Stimulated activated CD4-positive, alpha-beta T cell treated with anti-CD3 and anti-CD28 coated beads, Interleukin-4, amount 100 ng/mL, for 1 hour (primary cell): ENCODE data around the gene SMPD3.
A peak's percentile ranks its signal among the peaks of the same experiment; 100 is the strongest.

Experiments
- DNase-seq: peaks from one replicate; pipeline ENCODE4 v3.0.0-alpha.2; 2020

Gene SMPD3

DNA sequence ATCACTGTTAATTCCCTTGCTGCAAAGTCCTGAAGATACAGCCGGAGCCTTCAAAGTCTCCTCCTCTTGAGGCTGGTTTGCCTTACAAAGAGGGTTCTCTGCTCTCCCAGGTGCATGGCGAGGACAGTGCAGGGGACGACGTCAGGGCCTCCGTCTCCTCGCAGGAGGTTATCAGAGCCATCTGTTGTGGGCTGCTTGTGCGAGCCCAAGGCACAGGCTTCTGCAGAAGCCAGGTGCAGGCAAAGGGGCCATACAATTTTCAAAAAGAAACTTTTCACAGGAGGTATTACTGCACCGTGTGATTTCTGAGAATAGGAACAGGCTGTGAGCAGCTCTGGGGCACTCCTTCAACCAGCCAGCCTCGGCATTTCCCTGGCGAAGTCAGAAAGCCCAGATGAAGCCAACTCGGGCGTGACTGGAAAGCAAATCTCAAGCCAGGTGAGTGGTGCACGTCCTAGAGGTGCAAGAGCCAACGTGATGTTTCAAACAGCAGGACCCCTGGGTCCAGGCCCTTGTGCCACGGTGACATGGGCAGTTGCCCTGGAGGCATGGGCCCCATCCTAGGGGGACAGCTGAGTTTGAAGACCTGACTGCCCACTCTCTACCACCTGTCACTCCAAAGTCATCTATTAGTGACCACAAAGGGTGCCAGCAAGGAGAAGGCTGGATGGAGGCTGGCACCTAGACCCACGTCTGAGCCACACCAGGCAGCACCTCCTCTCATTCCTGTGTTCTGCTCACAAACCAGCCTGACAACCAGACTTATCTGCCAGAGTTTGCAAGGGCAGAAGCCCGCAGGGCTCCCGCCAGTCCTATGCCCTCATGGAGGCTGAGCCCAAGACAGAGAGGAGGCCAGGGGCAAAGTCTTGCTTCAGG is 68.6 kb downstream of the SMPD3 start:
- DNase-seq, result no peak

DNA sequence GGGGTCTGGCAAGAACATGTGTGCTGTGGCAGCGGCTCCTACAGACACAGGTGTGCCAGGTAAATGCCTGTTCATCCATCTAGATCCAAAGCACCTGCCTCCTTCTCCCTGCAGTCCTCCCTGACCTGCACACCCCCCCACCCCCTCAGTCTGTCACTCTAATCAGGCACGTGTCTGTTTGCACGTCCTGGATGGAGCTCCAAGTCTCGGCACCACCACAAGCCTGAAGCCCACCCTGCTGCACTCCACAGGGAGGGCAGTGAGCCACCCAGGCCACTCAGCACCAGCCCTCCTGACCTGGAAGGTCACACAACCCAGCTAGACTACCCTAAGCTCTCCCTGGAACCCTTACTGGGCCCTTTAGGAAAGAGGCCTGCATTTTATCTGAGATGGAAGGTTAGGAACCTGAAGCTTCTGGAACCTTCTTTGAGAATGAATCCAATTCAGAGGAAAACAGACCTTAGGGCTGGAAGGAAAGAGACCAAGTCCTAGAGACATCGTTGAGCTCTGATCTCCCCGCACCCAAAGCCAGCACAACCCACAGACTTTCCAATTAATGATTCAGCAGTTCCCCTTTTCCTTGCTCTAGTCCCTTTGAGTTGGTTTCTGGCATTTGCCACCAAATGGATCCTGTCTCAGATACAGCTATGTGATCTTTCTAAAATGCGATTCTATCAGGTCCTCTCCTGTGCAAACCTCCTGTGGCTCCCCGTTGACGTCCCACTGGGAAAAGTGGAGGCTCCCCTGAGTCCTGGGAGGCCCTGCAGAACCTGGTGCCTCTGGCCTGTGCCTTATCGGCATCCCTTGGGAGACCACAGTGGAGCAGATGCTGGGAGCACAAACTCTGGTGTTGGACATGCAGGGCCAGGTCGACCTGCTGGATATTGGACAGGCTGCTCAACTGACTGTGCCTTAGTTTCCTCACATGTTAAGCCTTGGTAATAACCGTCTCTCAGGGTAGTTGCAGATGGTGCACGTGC is 69.6 kb downstream of the SMPD3 start:
- DNase-seq, result no peak

DNA sequence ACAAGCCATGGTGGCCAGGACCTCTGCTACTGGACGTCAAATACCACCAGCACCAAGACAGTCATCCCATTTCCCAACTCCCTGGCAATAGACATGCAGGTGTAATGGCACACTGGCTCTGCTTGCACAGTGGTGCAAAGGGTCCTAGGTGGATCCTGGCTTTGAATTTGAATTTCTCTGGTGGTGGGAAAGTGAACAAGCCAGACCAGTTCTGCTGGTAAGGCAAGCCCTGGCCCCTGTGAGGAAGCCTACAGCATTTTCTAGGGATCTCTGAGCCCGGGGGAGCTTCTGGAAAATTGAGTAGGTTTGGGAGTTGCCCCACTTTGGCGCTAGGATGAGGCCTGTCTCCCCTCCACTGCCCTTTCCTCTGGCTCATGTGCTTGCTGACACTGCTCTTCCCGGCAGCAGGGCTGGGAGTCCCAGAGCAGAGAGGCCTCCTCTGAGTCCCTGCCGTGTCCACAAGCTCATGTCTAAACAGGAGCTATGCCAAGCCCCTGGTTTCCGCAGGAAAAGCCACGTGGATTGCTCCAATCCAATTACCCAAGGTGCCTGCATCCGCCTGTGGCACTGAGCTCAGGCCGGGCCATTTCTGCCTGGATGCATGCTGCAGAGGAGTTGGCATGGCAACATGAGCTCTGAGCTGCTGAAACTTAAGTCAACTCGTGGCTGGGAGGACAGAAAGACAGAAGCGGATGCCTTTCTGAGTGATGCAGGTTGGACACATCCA is 70.5 kb downstream of the SMPD3 start:
- DNase-seq, result no peak

DNA sequence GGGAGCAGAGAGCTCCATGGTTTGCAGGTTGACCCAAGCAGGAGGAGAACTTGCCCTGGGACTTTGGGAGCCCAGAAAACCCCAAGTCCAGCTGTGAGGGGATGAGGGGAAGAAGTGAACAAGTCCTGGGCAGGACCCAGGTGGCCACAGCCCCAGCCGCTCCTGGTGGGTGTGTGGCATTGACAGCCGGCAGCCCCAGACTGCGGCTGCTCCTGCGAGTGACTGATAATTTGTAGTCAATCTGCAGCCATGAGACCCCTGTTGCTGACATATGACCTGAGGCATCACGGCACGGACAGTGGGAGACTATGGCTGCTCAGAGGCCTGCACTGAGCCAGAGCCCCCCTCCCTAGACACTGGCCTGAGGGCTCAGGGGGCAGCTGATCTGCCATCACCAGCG is 71.1 kb downstream of the SMPD3 start:
- DNase-seq, result no peak

DNA sequence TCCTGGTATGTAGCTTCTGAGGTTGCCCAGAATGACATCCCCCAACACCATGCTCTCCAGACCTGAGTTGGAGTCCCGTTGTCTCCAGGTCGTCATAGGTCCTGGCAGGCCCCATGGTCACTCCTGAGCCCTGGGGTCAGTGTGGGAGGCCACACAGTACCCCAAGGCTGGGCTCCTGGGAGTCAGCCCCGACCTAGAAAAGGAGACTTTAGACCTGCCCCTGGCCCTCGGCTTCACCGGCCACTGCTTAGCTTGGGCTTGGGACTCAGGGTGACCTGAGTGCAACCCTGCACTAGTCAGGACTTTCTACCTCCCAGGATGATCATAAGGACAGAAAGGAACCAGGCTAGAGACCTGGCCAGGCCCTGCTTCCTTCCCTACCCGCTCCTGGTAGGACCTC is 71.7 kb downstream of the SMPD3 start:
- DNase-seq, result no peak

DNA sequence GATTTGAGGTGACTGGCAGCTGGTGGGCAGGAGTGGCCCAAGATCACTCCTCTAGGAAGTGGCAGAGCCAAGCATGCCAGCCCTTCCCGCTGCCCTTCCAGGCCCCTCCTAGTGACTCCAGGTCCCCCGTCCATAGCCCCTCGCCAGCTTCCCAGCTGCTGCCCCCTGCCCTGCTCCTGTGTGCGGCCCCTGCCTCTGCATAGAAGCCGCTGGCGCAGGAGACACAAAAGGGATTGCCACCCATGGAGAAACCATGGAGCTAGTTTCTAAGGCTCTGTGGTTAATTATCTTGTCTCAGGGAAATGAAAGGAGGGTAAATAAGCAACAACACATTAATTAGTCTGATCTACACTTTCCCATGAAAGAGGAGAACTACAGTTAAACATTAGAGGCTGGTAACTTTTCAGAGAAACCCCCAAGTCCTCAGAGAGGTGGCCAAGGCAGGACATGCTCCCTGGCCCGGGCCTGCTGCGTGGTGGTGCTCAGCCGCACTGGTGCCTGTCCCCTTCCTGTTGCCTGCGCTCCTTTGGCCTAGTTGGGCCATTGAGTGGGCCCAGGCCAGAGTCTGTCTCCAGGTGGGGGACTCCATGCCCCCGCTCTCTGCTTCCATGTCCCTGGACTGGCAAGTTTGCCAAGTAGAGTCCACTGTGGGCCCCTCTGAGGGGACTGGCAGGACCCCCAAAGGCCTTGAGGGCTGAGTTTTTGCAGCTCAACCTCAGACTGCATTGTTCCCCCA is 72.3 kb downstream of the SMPD3 start:
- no peak for DNase-seq

DNA sequence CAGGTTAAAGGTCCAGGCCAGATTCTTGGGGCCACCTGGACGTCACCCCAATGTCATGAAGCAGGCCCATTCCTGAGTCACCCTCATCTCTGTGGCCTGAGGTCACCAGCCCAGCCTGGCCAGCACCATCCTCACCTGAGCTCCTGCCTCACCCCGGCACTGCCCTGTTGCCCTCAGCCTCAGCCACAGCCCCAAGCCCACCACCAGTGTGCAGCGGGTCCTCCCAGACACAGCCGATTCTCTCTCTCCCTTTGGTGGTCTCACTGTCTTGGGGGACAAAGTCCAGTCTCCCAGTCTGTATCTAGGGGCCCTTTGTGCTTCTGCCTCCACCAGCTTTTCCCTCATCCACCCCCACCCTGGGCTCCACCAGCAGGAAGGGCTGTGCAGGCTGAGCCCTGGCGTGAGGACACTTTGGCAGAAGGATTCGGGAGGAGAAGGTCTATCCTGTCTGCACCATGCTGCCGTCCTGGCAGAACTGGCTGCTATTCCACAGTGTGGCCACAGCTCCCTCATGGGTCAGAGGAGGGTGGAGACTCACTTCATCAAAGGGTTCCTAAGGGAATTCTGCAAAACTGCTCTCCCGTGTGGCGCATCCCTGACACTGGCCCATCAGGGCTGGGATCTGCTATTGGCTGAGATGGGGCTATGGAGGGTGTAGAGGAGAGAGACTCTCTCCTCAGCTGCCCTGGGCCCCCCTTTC is 73.2 kb downstream of the SMPD3 start:
- DNase-seq, result no peak

DNA sequence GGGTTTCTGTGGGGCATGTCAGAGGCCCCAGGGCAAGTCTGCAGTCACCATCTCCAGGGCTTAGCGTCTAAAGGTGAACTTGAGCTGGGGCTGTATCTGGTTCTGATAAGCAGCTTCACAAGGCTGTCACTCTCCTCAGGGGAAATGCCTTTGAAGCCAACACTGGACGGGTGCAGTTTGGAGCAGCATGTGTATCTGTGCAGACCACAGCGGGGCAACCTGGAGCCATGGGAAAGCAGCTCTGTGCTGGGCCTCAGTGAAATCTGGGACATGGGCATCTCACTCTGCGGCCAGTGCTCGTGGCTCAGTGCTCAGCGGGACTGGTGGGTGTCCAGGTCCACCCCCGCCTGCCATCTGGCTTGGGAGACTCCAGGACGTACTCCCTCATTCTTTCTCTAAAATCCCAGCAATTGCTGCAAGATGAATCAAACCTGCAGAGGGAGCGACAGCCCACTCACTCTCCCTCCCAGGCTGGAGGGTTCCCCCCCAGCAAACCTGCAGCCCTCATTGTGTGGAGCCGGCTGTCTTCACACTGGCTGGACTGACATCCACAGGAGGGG is 74.0 kb downstream of the SMPD3 start:
- no peak for DNase-seq

DNA sequence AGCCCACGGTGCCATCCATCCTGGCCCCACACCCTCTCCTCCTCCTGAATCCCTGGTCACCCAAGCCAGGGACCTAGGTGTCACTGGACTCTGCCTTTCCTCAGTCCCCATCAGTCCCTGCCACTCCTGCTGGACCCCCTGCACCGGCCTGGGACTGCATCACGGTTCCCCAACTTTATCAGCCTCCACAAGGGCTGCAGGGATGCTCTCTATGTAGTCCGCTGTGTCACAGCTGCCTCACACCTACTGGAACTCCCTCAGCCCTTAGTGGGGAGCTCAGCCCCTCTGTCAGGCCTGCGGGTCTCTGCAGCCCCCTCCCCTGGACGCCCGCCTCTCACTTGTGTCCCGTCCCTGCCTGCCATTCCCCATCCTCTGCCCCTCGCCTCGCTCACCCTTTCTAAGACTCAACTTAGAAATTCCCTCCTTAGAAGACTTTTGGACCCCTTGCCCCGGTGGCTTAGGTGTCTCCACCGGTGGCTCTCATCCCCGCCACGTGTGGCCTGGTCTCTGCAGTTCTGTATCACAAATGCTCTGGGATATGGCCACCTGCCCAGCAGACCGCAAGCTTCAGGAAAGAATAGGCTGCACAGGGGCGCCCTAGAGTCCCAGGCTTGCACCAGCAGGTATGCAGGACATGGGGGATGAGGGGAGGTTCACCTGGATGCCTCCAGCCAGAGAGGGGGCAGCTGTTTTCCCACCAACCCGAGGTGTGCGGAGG is 74.6 kb downstream of the SMPD3 start:
- DNase-seq, result no peak

DNA sequence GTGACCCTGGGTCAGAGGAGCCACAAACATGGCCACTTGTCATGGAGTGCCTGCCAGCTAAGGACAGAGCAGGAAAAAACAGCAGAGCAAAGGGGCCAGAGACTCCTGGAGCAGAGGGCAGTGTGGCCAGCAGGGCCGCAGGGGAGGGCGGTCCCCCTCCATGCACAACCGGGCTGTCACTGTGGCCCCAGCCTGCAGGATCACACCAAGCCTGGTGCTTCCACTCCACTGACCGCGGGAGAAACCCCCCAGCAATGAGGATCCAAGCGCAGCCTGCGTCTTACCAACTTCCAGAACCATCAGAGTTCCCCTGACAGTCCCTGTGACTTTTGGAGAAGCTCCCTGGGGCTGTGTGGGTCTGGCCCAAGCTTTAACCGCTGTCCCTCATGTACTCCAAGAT is 75.5 kb downstream of the SMPD3 start:
- no peak for DNase-seq

DNA sequence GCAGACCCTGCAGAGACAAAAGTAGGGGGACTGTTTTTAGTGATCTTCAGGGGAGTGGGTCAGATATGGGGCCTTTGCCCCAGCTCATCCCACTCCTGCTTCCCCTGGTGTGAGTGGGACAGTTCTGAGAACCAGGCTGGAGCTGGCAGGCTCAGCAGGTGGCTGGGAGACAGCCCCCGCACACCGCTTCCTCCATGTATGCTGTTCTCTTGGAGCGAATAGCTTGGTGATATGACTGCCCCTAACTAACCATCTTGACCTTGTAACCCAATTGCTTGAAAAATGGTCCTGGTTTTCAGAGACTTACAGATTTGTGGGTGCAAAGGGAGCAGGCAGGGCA is 76.0 kb downstream of the SMPD3 start:
- no peak for DNase-seq

DNA sequence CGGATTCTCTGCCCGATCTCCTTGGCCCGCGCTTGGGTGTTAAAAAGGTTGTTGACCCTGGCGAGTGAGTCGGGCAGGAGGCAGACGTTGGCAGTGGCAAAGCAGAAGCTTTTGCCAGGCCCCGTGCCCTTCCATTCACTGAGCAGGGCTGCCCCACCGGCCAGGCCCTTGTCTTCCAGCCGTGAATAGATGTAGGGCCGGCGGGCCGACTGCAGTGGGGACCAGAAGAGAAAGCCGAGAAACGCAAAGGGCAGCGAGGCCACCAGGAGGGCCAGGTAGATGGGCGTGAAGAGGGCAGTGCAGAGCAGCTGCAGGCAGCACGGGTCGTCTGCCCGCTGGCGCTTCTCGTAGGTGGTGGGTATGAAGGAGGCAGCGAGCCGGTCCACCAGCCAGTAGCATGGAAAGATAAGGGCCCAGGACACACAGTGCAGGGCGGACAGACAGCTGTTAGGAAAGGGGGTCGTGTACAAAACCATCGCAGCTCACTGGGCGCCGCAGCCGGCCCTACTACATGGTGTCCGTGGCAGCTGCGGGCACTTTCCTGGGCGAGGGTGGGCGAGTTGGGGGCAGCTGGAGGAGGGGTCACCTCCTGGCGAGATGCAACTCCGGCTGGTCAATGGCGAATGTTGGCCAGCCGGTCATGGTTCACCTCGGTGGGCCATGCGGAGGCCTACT is 76.5 kb downstream of the SMPD3 start:
- no peak for DNase-seq

DNA sequence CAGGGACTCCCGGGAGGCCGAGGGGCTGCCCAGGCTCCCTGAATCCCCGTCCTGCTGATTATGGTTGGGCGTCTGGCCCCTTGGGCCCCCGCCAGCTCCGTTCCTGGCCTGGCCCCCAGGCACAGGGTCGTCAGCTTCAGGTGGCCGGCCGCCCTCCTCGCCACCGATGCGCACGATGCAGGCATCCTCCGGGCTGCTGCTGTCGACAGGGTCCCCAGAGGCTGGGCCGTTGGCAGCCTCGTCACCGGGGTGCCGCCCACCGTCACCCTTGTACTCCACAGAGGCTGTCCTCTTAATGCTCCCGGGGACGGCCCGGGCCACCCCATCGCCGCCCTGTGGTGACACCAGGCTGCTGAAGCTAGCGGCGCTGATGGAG is 77.0 kb downstream of the SMPD3 start:
- no peak for DNase-seq

DNA sequence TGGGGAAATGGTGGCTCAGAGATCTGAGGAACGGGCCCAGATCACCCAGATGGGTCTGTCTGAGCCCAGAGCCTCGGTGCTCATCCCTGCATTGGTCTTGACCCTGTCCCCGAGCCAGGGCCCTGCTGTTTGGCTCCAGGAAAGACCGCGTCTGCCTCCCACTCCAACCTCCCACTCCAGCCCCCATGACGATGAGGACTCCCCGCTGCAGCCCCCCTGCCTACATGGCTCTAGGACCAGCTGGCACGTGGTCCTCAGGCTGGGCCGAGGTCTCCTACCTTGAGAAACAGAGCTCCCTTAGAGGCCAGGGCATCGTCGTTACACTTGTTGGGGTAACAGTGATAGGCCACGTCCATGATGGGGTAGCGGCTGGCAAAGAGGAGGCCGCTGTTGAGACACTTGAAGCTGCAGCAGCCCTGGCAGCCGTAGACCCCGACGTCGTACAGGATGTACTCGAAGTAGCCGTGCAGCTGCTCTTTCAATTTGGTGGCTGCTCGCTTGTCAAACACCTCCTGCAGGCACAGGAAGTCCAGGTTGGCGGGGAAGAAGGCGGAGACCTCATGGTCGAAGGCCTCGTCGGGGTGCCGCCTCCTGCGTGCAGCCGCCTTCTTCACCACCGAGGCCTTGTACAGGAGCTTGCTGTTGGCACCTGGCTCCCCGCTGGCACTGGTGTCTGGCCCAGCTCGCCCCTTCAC is 77.6 kb downstream of the SMPD3 start:
- DNase-seq, result peak; percentile 29

DNA sequence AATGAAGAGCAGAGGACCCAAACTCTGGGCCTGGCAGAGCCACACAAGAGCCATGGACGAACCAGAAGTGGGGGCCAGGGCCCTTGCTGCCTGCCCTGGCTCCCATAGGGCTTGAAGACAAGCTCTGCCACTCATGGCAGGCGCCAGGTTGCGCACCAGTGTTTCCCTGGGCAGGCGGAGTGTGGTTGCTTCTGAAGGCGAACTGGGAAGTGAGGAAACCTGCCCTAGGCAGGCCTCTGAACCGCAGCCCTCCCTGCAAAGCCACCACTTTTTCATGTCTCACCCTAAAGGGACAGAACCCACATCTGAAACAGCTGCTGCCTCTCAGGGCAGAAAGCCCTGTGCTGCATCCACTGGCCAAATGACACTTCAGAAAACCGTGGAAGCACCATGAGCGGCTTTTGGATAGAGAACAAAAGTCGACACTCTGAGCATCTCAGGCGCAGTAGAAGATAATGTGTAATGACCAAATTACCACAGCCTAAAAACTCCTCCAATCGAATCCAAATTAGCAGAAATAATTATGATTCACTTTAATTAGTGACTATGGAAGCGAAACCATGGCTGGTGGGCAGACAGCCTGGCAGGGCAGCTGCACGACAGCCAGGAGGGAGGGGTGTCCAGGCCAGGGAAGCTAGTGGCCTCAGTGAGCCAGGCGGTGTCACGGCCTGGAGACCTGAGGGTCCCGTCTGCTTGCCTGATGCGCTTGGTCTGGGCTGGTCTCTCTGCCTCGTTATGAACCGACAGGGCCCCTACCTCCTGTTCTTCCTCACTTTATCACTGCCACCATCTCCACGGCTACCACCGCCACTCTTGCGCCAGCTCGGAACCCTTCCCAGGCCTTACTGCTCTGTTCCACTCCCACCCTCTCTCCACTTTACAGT is 78.4 kb downstream of the SMPD3 start:
- DNase-seq, result no peak

DNA sequence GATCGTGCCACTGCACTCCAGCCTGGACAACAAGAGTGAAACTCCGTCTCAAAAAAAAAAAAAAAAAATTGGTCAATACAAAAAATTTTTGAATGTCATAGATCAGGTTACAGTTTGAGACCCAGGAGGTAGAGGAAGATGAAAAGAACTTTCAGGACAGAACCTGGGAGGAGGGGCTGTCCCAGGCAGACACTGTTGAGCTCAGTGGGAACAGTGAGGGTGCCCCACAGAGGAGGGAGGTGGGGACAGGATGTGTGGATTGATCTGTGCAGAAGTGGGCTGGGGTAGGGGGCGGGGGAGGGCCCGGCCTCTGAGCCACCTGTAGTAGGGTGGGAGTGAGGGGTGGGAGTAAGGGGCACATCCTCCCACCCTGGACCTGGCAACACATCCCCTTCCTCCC is 79.1 kb downstream of the SMPD3 start:
- no peak for DNase-seq

DNA sequence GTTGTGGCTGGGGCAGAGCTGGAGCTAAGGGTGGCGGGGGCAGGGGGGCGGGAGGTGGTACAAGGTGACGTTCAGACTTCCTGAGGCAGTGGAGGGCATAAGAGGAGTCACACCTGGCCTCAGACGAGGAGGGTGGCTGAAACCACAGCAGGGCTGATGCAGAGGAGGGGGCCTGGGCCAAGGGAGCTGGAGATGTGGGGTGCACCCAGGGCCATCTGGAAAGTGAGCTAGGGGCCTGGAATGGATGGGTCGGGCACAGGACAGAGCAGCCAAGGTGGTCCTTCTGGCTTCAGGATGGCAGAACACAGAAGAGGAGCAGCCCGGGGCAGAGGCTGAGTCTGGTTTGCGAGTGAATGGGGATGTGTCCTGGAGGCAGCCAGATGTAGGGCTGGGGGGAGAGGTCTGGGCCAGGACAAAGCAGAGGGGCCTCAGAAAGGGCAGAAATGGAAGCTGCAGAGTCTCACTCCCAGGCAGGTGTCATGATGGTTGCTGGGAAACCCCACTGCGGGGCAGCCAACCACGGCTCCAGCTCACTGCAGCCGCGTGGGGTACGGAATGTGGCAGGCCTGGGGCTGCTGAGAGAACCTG is 79.9 kb downstream of the SMPD3 start:
- no peak for DNase-seq

DNA sequence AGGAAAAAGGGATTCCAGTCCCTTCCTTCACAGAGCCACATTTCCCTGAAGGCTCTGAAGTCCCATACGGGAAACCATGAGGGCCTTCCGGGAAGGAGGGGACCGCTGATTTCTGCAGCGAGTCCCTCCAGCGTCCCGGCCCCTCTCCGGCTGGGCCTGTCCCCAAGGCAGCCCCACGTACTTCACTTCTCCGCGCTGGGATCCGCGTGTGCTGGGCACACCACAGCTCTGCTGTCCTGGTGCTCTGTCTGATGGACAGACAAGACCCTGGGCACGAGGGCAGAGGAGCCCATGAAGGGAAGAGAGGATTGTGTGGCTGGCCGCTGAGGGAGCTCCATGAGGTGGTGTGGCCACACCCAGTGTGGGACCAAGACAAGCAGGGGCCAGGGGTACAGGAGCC is 80.4 kb downstream of the SMPD3 start:
- DNase-seq, result no peak
